NB4 (cell line): ENCODE measurements around the gene QSOX1.

Experiments used
- CTCF ChIP-seq: IDR thresholded peaks from one replicate; pipeline ENCODE4 v1.5.1; 2012; ENCODE audit warnings: low read depth, low read length
- MAX ChIP-seq: IDR thresholded peaks from 2 replicates; pipeline ENCODE4 v1.6.1; 2011; ENCODE audit warnings: low read depth, low read length

- TF ChIP-seq CTCF: no peak
- TF ChIP-seq MAX: no peak
Measured at GRCh38 chr1:180181996-180182642, 27.4 kb downstream of the QSOX1 start.
